Activated B cell treated with CpG ODN at 0.5 μM for 24 hours (primary cell): Measurements from ENCODE around the gene NBEAL1. TPM values are rescaled to one million over a fixed set of nuclear protein-coding genes. Genes with fewer than 3 reads are reported as not detected.
"Not testable (repeated sequence)": the region's sequence is repeated elsewhere in the genome, so short reads cannot be mapped to it uniquely, and the experiment has no call there.

Source experiments
- ATAC-seq: fragments of 200-7000 bp; cut with Tn5 transposase; one replicate; pipeline ENCODE4 v1.10.0; 2021; ENCODE audit warnings: low read depth, mild to moderate bottlenecking, moderate library complexity
- CTCF ChIA-PET: fragments of 350-600 bp; sonication (Branson Sonifier 250); formaldehyde crosslinking; loops from one replicate; lab custom pipeline; 2021; ENCODE audit warnings: antibody characterized with exemption; lab: Charles Lee
- POLR2A ChIA-PET: fragments of 350-600 bp; sonication (Branson Sonifier 250); formaldehyde crosslinking; loops from one replicate; lab custom pipeline; 2021; ENCODE audit warnings: antibody characterized with exemption; lab: Charles Lee
- DNase-seq: peaks from one replicate; pipeline ENCODE4 v3.0.0; 2022
- H3K27ac Mint-ChIP-seq: one replicate; pipeline ENCODE4 v1.8.0; 2020; ENCODE audit warnings: mixed read lengths
- H3K27me3 Mint-ChIP-seq: one replicate; pipeline ENCODE4 v1.8.0; 2021; ENCODE audit warnings: mixed read lengths
- H3K36me3 Mint-ChIP-seq: one replicate; pipeline ENCODE4 v1.8.0; 2021; ENCODE audit warnings: low read depth, mixed read lengths
- H3K4me1 Mint-ChIP-seq: one replicate; pipeline ENCODE4 v1.8.0; 2021; ENCODE audit warnings: mixed read lengths
- H3K4me3 Mint-ChIP-seq: one replicate; pipeline ENCODE4 v1.8.0; 2020; ENCODE audit warnings: mild to moderate bottlenecking, mixed read lengths
- H3K9me3 Mint-ChIP-seq: one replicate; pipeline ENCODE4 v1.8.0; 2020; ENCODE audit warnings: mixed read lengths
- intact Hi-C: fragments of 100-400 bp; cut with micrococcal nuclease; formaldehyde crosslinking; loops from one replicate; pipeline ENCODE4 v1.15.1; 2024
- total RNA-seq: library from RNA; stranded (reverse); gene quantifications from 2 replicates; pipeline ENCODE4 v1.2.3, GENCODE V29; 2022
- TF ChIP-seq, protein P1 (sequence below): fragments of 200-600 bp; IDR thresholded peaks from one replicate; pipeline ENCODE4 v1.8.0; 2022; ENCODE audit warnings: antibody characterized with exemption, mild to moderate bottlenecking

Gene NBEAL1
- total RNA-seq, 1 donor from 2014 or later: 8.9 TPM

DNA sequence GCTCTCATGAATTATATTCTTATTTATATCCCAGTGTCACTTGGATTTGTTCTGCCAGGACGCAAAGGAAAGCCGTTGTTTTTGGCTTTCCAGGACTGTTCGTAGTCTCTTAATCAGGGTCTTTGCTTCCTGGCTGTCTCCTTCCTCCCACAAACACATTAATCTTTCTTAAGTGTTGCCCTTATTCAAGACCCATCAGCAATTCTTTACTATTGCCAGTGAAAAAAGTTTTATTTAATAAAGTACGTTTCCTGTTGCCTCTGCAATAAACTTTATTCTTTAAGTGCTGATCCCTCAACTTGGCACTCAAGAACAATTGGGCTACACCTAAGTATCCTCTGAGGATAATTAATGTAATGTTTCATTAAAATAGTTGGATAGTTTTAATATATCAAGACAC lies 155.8 kb downstream of the NBEAL1 start:
- no peak for ATAC-seq
- Mint-ChIP-seq H3K27me3 (no peaks in the 10 kb centered on the region), H3K9me3 (no peaks in the 10 kb centered on the region), H3K4me1 (no peaks in the 10 kb centered on the region), H3K4me3 (no peak overlapping the region), H3K36me3 (peaks cover 22% of the 10 kb centered on the region), H3K27ac (no peak overlapping the region)
- intact Hi-C loops: no loop called here
- TF ChIP-seq, protein P1, sequence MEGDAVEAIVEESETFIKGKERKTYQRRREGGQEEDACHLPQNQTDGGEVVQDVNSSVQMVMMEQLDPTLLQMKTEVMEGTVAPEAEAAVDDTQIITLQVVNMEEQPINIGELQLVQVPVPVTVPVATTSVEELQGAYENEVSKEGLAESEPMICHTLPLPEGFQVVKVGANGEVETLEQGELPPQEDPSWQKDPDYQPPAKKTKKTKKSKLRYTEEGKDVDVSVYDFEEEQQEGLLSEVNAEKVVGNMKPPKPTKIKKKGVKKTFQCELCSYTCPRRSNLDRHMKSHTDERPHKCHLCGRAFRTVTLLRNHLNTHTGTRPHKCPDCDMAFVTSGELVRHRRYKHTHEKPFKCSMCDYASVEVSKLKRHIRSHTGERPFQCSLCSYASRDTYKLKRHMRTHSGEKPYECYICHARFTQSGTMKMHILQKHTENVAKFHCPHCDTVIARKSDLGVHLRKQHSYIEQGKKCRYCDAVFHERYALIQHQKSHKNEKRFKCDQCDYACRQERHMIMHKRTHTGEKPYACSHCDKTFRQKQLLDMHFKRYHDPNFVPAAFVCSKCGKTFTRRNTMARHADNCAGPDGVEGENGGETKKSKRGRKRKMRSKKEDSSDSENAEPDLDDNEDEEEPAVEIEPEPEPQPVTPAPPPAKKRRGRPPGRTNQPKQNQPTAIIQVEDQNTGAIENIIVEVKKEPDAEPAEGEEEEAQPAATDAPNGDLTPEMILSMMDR: no peak
- no peak for DNase-seq
- POLR2A ChIA-PET: no interaction called here
- CTCF ChIA-PET: no interaction called here

DNA sequence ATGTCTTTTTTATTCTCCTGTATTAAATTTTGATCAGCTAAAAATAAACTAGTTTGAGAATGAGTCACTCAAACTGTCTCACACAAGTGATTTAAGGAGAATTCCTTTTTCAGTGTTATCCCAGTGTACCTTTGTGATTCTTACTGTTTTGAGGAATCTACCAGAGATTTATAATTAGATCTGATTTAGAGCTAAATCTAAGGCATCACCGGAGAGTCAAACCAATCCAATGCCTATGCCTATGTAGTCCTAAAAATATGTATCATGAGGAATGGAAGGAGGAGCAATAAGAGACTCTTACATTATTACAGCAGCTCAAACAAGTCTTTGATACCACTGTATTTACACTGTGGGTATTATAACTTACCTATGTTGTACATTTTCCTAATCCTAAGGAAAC lies 160.7 kb downstream of the NBEAL1 start:
- H3K4me1 Mint-ChIP-seq: no peaks in the 10 kb centered on the region
- ATAC-seq (no peak), DNase-seq (no peak)
- H3K4me3 Mint-ChIP-seq: no peak overlapping the region
- TF ChIP-seq, protein P1: no peak
- intact Hi-C loops: no loop called here
- no peak overlapping the region for H3K27ac Mint-ChIP-seq
- ChIA-PET CTCF (no interaction called here), POLR2A (interaction anchor here (0.7 kb wide), 1 partner anchor 63 kb away, joined by 5 read pairs; the partner anchor contains the start of gene CYP20A1)
- no peaks in the 10 kb centered on the region for H3K9me3 Mint-ChIP-seq
- H3K27me3 Mint-ChIP-seq: no peaks in the 10 kb centered on the region
- H3K36me3 Mint-ChIP-seq: peaks cover 11% of the 10 kb centered on the region

DNA sequence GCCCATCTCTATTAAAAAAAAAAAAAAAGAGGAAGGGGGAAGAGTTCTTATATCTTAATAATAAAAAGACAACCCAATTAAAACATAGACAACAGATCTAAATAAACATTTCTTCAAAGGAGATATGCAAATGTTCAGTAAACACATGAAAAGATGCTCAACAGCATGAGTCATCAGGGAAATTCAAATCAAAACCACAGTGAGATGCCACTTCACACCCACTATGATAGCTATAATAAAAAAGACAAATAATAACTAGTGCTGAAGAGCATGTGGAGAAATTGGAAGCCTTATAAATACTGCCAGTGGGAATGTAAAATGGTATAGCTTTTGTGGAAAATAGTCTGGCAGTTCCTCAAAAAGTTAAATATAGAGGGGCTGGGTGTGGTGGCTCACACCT lies 162.7 kb downstream of the NBEAL1 start:
- no peak for ATAC-seq
- no peaks in the 10 kb centered on the region for H3K9me3 Mint-ChIP-seq
- peaks cover 10% of the 10 kb centered on the region for H3K36me3 Mint-ChIP-seq
- CTCF ChIA-PET: no interaction called here
- H3K27ac Mint-ChIP-seq: no peak overlapping the region
- intact Hi-C loops: no loop called here
- H3K4me1 Mint-ChIP-seq: no peaks in the 10 kb centered on the region
- H3K4me3 Mint-ChIP-seq: no peak overlapping the region
- H3K27me3 Mint-ChIP-seq: no peaks in the 10 kb centered on the region
- POLR2A ChIA-PET: interaction anchor here (0.7 kb wide), 1 partner anchor 437 kb away, joined by 5 read pairs; no protein-coding TSS in a partner anchor
- no peak for DNase-seq
- TF ChIP-seq, protein P1: no peak

DNA sequence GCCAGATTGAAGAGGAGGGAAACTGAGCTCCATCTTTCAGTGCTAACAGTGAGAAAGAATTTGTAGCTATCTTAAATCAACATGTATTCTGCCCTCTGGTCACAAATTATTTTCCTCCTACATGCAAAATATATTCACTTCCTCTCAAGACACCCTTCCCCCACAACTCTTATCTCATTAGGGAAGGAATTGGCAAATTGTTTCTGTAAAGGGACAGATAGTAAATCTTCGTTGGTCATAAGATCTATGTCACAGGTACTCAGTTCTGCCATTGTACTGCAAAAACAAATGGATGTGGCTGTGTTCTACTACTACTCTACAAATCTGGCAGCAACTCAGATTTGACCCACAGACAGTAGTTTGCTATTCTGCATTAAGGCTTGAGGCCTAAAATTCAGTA lies 171.2 kb downstream of the NBEAL1 start:
- ATAC-seq: no peak
- ChIA-PET CTCF (no interaction called here), POLR2A (interaction anchor here (0.6 kb wide), 1 partner anchor 24 kb away, joined by 3 read pairs; no protein-coding TSS in a partner anchor)
- no peak for DNase-seq
- no peaks in the 10 kb centered on the region for H3K27me3 Mint-ChIP-seq
- H3K27ac Mint-ChIP-seq: no peak overlapping the region
- peaks cover 3% of the 10 kb centered on the region for H3K4me1 Mint-ChIP-seq
- H3K36me3 Mint-ChIP-seq: peaks cover 14% of the 10 kb centered on the region
- TF ChIP-seq, protein P1: no peak
- H3K4me3 Mint-ChIP-seq: no peak overlapping the region
- H3K9me3 Mint-ChIP-seq: no peaks in the 10 kb centered on the region
- intact Hi-C loops: no loop called here

DNA sequence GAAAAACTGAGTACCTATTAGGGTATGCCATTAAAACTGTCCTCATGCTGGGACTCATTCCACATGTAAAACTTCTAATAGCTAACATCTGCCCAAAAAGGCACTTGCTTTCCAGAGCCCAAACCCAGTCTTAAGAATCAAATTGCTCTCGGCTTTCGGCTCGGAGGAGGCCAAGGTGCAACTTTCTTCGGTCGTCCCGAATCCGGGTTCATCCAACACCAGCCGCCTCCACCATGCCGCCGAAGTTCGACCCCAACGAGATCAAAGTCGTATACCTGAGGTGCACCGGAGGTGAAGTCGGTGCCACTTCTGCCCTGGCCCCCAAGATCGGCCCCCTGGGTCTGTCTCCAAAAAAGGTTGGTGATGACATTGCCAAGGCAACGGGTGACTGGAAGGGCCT lies 175.9 kb downstream of the NBEAL1 start:
- H3K27ac Mint-ChIP-seq, intact Hi-C loops, H3K9me3 Mint-ChIP-seq, ATAC-seq, POLR2A ChIA-PET, H3K4me1 Mint-ChIP-seq, H3K27me3 Mint-ChIP-seq, DNase-seq, H3K4me3 Mint-ChIP-seq, CTCF ChIA-PET: not testable (repeated sequence)
- peaks cover 18% of the 10 kb centered on the region for H3K36me3 Mint-ChIP-seq

DNA sequence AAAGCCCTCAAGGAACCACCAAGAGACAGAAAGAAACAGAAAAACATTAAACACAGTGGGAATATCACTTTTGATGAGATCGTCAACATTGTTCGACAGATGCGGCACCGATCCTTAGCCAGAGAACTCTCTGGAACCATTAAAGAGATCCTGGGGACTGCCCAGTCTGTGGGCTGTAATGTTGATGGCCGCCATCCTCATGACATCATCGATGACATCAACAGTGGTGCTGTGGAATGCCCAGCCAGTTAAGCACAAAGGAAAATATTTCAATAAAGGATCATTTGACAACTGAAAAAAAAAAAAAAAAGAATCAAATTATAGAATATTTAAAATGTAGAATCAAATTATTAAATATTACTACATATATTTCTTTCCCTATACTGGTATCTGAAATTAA lies 176.4 kb downstream of the NBEAL1 start:
- H3K9me3 Mint-ChIP-seq, H3K4me3 Mint-ChIP-seq, DNase-seq, H3K4me1 Mint-ChIP-seq, H3K27me3 Mint-ChIP-seq, H3K27ac Mint-ChIP-seq, POLR2A ChIA-PET, ATAC-seq, intact Hi-C loops, CTCF ChIA-PET: not testable (repeated sequence)
- H3K36me3 Mint-ChIP-seq: peaks cover 18% of the 10 kb centered on the region
